CD4-positive, alpha-beta T cell treated with Interleukin-10 for 1 hour (primary cell): ENCODE results near the gene HDAC4.

ENCODE experiments used
- DNase-seq: peaks from one replicate; pipeline ENCODE4 v3.0.0-alpha.2; 2020

Gene HDAC4

GRCh38 chr2:239212121-239212928 is 188.5 kb downstream of the HDAC4 start:
- no peak for DNase-seq

- DNase-seq = no peak
Observed at GRCh38 chr2:239211396-239212094, 189.3 kb downstream of the HDAC4 start.

- no peak for DNase-seq
Observed at GRCh38 chr2:239209783-239210182, 191.0 kb downstream of the HDAC4 start.

- DNase-seq = no peak
Observed at GRCh38 chr2:239208465-239209180, 192.2 kb downstream of the HDAC4 start.

GRCh38 chr2:239206851-239207250 is 194.0 kb downstream of the HDAC4 start:
- DNase-seq = no peak

- DNase-seq = no peak
Observed at GRCh38 chr2:239206042-239206441, 194.8 kb downstream of the HDAC4 start.

GRCh38 chr2:239204876-239205468 is 195.8 kb downstream of the HDAC4 start:
- no peak for DNase-seq

GRCh38 chr2:239204136-239204875 is 196.5 kb downstream of the HDAC4 start:
- no peak for DNase-seq

GRCh38 chr2:239203443-239204135 is 197.2 kb downstream of the HDAC4 start:
- no peak for DNase-seq

GRCh38 chr2:239202836-239203235 is 198.0 kb downstream of the HDAC4 start:
- no peak for DNase-seq

GRCh38 chr2:239202343-239202742 is 198.5 kb downstream of the HDAC4 start:
- no peak for DNase-seq

- DNase-seq = no peak
Observed at GRCh38 chr2:239201884-239202283, 198.9 kb downstream of the HDAC4 start.

- DNase-seq = no peak
Observed at GRCh38 chr2:239201531-239201876, 199.3 kb downstream of the HDAC4 start.

GRCh38 chr2:239200646-239201530 is 199.9 kb downstream of the HDAC4 start:
- DNase-seq = no peak

- DNase-seq = no peak
Observed at GRCh38 chr2:239199041-239199768, 201.6 kb downstream of the HDAC4 start.

- no peak for DNase-seq
Observed at GRCh38 chr2:239198221-239198620, 202.6 kb downstream of the HDAC4 start.

- DNase-seq = no peak
Observed at GRCh38 chr2:239197146-239197545, 203.7 kb downstream of the HDAC4 start.

GRCh38 chr2:239196474-239197021 is 204.3 kb downstream of the HDAC4 start:
- DNase-seq = no peak

- DNase-seq = no peak
Observed at GRCh38 chr2:239195992-239196391, 204.8 kb downstream of the HDAC4 start.

- no peak for DNase-seq
Observed at GRCh38 chr2:239195318-239195871, 205.4 kb downstream of the HDAC4 start.
